GM12892 (cell line): ENCODE results near the gene OR5B21.

ENCODE experiments used
- POLR2A ChIP-seq: IDR thresholded peaks from 2 replicates; pipeline ENCODE4 v1.6.1; 2011; ENCODE audit warnings: low read depth, low read length, control low read depth
- POLR2AphosphoS5 ChIP-seq: IDR thresholded peaks from 2 replicates; pipeline ENCODE4 v1.6.1; 2011; ENCODE audit warnings: low read depth, low read length, control low read depth
- TAF1 ChIP-seq: IDR thresholded peaks from 2 replicates; pipeline ENCODE4 v1.6.1; 2011; ENCODE audit warnings: low read depth, mild to moderate bottlenecking, control low read depth, low read length, borderline replicate concordance

- no peak for TF ChIP-seq TAF1
- no peak for TF ChIP-seq POLR2A
- TF ChIP-seq POLR2AphosphoS5, result no peak
Measured at GRCh38 chr11:58505849-58506248, 2.1 kb downstream of the OR5B21 start.
